ENCODE results near the gene CIBAR2.

DNA sequence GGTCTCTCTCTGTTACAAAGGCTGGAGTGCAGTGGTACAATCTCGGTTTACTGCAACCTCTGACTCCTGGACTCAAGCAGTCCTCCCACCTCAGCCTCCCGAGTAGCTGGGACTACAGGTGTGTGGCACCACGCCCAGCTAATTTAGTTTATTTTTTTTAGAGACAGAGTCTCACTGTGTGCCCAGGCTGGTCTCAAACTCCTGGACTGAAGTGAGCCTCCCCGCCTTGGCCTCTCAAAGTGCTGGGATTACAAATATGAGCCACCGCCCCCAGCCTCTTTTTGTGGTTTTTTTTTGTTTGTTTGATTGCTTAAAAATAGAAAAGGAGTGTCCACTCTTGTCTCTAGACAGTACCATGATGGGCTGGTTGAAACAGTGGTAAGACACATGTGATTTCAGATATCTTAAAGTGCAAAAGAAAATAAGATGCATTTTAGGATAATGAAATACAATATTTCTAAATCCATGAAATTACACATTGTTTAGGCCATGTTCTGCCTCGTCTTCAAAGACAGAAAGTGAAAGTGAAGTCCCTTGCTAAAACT lies 57.3 kb downstream of the CIBAR2 start:
- TF ChIP-seq CTCF (IDR thresholded peaks at IDR 0.05; ENCODE audit: low read depth, low read length), result no peak
- TF ChIP-seq, protein P1, sequence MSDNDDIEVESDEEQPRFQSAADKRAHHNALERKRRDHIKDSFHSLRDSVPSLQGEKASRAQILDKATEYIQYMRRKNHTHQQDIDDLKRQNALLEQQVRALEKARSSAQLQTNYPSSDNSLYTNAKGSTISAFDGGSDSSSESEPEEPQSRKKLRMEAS (IDR thresholded peaks at IDR 0.05; ENCODE audit: low read depth, low read length), result no peak

Data from NB4 (cell line).